GM18907 (cell line): ENCODE measurements around the gene PSMD1.

Source experiments
- ATAC-seq: cut with Tn5 transposase; IDR thresholded peaks from one replicate; pipeline ENCODE4 v1.9.1; 2021; ENCODE audit warnings: mild to moderate bottlenecking, moderate library complexity; ENCODE audit not compliant: unreplicated experiment

PSMD1 gene

GRCh38 chr2:231198291-231199173 lies 141.9 kb downstream of the PSMD1 start, which contains the start of gene ARMC9:
Gene ARMC9 (plus strand): TSS chr2:231198631. CDS start chr2:231206239, 7,608 bp downstream.
- peak; percentile 92 for ATAC-seq

- ATAC-seq, result no peak
Measured at GRCh38 chr2:231199219-231199618, 142.6 kb downstream of the PSMD1 start.

- ATAC-seq, result no peak
Measured at GRCh38 chr2:231200805-231201474, 144.3 kb downstream of the PSMD1 start.

- ATAC-seq, result no peak
Measured at GRCh38 chr2:231201475-231201814, 144.8 kb downstream of the PSMD1 start.

GRCh38 chr2:231203087-231203486 lies 146.4 kb downstream of the PSMD1 start:
- ATAC-seq, result no peak

GRCh38 chr2:231204146-231204545 lies 147.5 kb downstream of the PSMD1 start:
- no peak for ATAC-seq

GRCh38 chr2:231204581-231204980 lies 147.9 kb downstream of the PSMD1 start:
- ATAC-seq, result no peak

- ATAC-seq, result no peak
Measured at GRCh38 chr2:231207734-231208133, 151.1 kb downstream of the PSMD1 start.

GRCh38 chr2:231210782-231211181 lies 154.1 kb downstream of the PSMD1 start:
- ATAC-seq, result no peak

- ATAC-seq, result no peak
Measured at GRCh38 chr2:231211486-231211885, 154.8 kb downstream of the PSMD1 start.

- ATAC-seq, result no peak
Measured at GRCh38 chr2:231212329-231212845, 155.7 kb downstream of the PSMD1 start.

GRCh38 chr2:231213931-231214642 lies 157.4 kb downstream of the PSMD1 start:
- ATAC-seq, result no peak

GRCh38 chr2:231218366-231218765 lies 161.7 kb downstream of the PSMD1 start:
- no peak for ATAC-seq

- ATAC-seq, result no peak
Measured at GRCh38 chr2:231219289-231219688, 162.6 kb downstream of the PSMD1 start.

- no peak for ATAC-seq
Measured at GRCh38 chr2:231221761-231222160, 165.1 kb downstream of the PSMD1 start.
